A673 (cell line): ENCODE results near the gene LPO. TPM values are rescaled to one million over a fixed set of nuclear protein-coding genes. Genes with fewer than 3 reads are reported as not detected.

Experiments used
- BruUV-seq: library from RNA; stranded (reverse); fragments of 400-500 nt; replicated peaks from 2 replicates; lab custom pipeline; 2021; lab: Mats Ljungman, UMichigan
- CTCF ChIA-PET: fragments of 300-600 bp; sonication (Branson Sonifier 250); formaldehyde crosslinking; loops from one replicate; lab custom pipeline; 2022; ENCODE audit warnings: antibody characterized with exemption; lab: Charles Lee
- POLR2A ChIA-PET: fragments of 300-600 bp; sonication (Branson Sonifier 250); formaldehyde crosslinking; loops from one replicate; lab custom pipeline; 2022; ENCODE audit warnings: antibody characterized with exemption; ENCODE audit not compliant: low non-redundant PET; lab: Charles Lee
- DNase-seq: peaks from one replicate; pipeline ENCODE4 v3.0.0-alpha.2; 2015; ENCODE audit warnings: low spot score
- H3K27ac ChIP-seq: fragments of 200-600 bp; sonication (generic); 2 replicates; pipeline ENCODE4 v1.5.1; 2016; ENCODE audit warnings: mixed run types, low read depth, mild to moderate bottlenecking, mixed read lengths, antibody characterized with exemption, low read length; ENCODE audit not compliant: poor library complexity, severe bottlenecking
- H3K27me3 ChIP-seq: fragments of 200-600 bp; sonication (generic); replicated peaks from 2 replicates; pipeline ENCODE4 v1.6.1; 2017; ENCODE audit warnings: mixed run types, low read depth, mild to moderate bottlenecking, mixed read lengths, antibody characterized with exemption, low read length; ENCODE audit not compliant: insufficient read depth, poor library complexity
- H3K36me3 ChIP-seq: fragments of 200-600 bp; sonication (generic); 2 replicates; pipeline ENCODE4 v1.6.1; 2016; ENCODE audit warnings: mixed run types, mild to moderate bottlenecking, mixed read lengths, antibody characterized with exemption, low read length; ENCODE audit not compliant: insufficient read depth, poor library complexity, severe bottlenecking
- H3K4me1 ChIP-seq: fragments of 200-600 bp; sonication (generic); 2 replicates; pipeline ENCODE4 v1.6.1; 2017; ENCODE audit warnings: mixed run types, mild to moderate bottlenecking, mixed read lengths, antibody characterized with exemption, low read length; ENCODE audit not compliant: insufficient read depth, poor library complexity, severe bottlenecking
- H3K4me3 ChIP-seq: fragments of 200-600 bp; sonication (generic); 2 replicates; pipeline ENCODE4 v1.5.1; 2016; ENCODE audit warnings: low read depth, mixed run types, mild to moderate bottlenecking, mixed read lengths, low read length; ENCODE audit not compliant: poor library complexity, severe bottlenecking
- H3K9me3 ChIP-seq: fragments of 200-600 bp; sonication (generic); 2 replicates; pipeline ENCODE4 v1.6.1; 2016; ENCODE audit warnings: mixed run types, low read depth, mild to moderate bottlenecking, mixed read lengths, antibody characterized with exemption, low read length; ENCODE audit not compliant: poor library complexity, severe bottlenecking
- CTCF ChIP-seq: fragments of 300-800, 200-600 bp; sonication (generic); conservative IDR thresholded peaks from 2 replicates; pipeline ENCODE4 v1.5.1; 2017; ENCODE audit warnings: low read depth, mild to moderate bottlenecking, antibody characterized with exemption, low read length, moderate library complexity, mixed read lengths
- EZH2 ChIP-seq: fragments of 200-600 bp; sonication (generic); IDR thresholded peaks from 2 replicates; pipeline ENCODE4 v1.6.1; 2017; ENCODE audit warnings: borderline replicate concordance, low read depth, mild to moderate bottlenecking, mixed read lengths, antibody characterized with exemption, low read length; ENCODE audit not compliant: poor library complexity, severe bottlenecking
- intact Hi-C: fragments of 100-400 bp; cut with micrococcal nuclease; formaldehyde crosslinking; loops from one replicate; pipeline ENCODE4 v1.10.0; 2022; ENCODE audit not compliant: unreplicated experiment
- total RNA-seq: library from RNA; stranded (reverse); gene quantifications from 2 replicates; pipeline ENCODE4 v1.2.3, GENCODE V29; 2021

The LPO gene
- total RNA-seq, 1 experiment from 2014 or later, result 0.34 TPM

GRCh38 chr17:58311429-58311894, 73.1 kb downstream of the LPO start:
- Histone ChIP-seq H3K4me1 (peaks cover 15% of the 10 kb centered on the region), H3K27me3 (no peaks in the 10 kb centered on the region), H3K9me3 (no peaks in the 10 kb centered on the region), H3K27ac (no peak overlapping the region), H3K36me3 (no peaks in the 10 kb centered on the region), H3K4me3 (no peak overlapping the region)
- intact Hi-C loops, result no loop called here
- CTCF ChIA-PET, result no interaction called here
- TF ChIP-seq CTCF (no peak), EZH2 (no peak)
- POLR2A ChIA-PET, result no interaction called here
- BruUV-seq, result no TSS peak
- DNase-seq, result no peak

GRCh38 chr17:58312021-58312630, 73.7 kb downstream of the LPO start:
- H3K27me3 ChIP-seq, result no peaks in the 10 kb centered on the region
- H3K4me3 ChIP-seq, result no peak overlapping the region
- DNase-seq, result no peak
- peaks cover 15% of the 10 kb centered on the region for H3K4me1 ChIP-seq
- ChIA-PET CTCF (no interaction called here), POLR2A (no interaction called here)
- TF ChIP-seq EZH2 (no peak), CTCF (no peak)
- no peak overlapping the region for H3K27ac ChIP-seq
- BruUV-seq, result no TSS peak
- intact Hi-C loops, result no loop called here
- no peaks in the 10 kb centered on the region for H3K9me3 ChIP-seq
- H3K36me3 ChIP-seq, result no peaks in the 10 kb centered on the region

- intact Hi-C loops, result no loop called here
- no TSS peak for BruUV-seq
- CTCF ChIA-PET, result no interaction called here
- peaks cover 15% of the 10 kb centered on the region for H3K4me1 ChIP-seq
- no peaks in the 10 kb centered on the region for H3K27me3 ChIP-seq
- no peaks in the 10 kb centered on the region for H3K9me3 ChIP-seq
- H3K27ac ChIP-seq, result no peak overlapping the region
- no peaks in the 10 kb centered on the region for H3K36me3 ChIP-seq
- H3K4me3 ChIP-seq, result no peak overlapping the region
- TF ChIP-seq EZH2, result no peak
- no peak for TF ChIP-seq CTCF
- POLR2A ChIA-PET, result no interaction called here
- DNase-seq, result no peak
These were observed 74.4 kb downstream of the LPO start for GRCh38 chr17:58312829-58313228.
